HEK293 (cell line): ENCODE results near the gene CLN6.

Experiments used
- CTCF ChIA-PET: fragments of 350-600 bp; formaldehyde crosslinking; extraction: SDS; loops from one replicate; lab custom pipeline; 2021; ENCODE audit warnings: antibody characterized with exemption; lab: Yijun Ruan, JAX
- POLR2A ChIA-PET: fragments of 300-600 bp; formaldehyde crosslinking; extraction: SDS; loops from one replicate; lab custom pipeline; 2020; ENCODE audit warnings: antibody characterized with exemption, inconsistent platforms; lab: Yijun Ruan, JAX
- H3K27ac ChIP-seq: fragments of 200-500 bp; sonication (Bioruptor generic); 2 replicates; pipeline ENCODE4 v1.5.1; 2014; ENCODE audit warnings: low read depth, low read length, control low read depth, inconsistent platforms; ENCODE audit errors: extremely low read depth
- H3K36me3 ChIP-seq, 2 experiments: fragments of 200-500 bp in 1 of 2; sonication (Bioruptor generic) in 1 of 2; 1 replicate in 1 of 2; 2 replicates in 1 of 2; pipeline ENCODE4 v1.5.1; 2014 to 2017; ENCODE audit warnings: inconsistent platforms in 2 of 2, low read length in 2 of 2; ENCODE audit not compliant: control insufficient read depth in 2 of 2, insufficient read depth in 1 of 2
- H3K4me1 ChIP-seq: fragments of 200-500 bp; sonication (Bioruptor generic); 2 replicates; pipeline ENCODE4 v1.5.1; 2014; ENCODE audit warnings: mild to moderate bottlenecking, low read length, inconsistent platforms; ENCODE audit not compliant: control insufficient read depth, insufficient read depth
- H3K4me3 ChIP-seq: 2 replicates; pipeline ENCODE4 v1.5.1; 2011; ENCODE audit warnings: low read depth, mild to moderate bottlenecking, control low read depth, low read length, moderate library complexity
- H3K9me3 ChIP-seq: fragments of 200-500 bp; sonication (Bioruptor generic); 2 replicates; pipeline ENCODE4 v1.5.1; 2014; ENCODE audit warnings: low read depth, low read length, inconsistent platforms; ENCODE audit not compliant: control insufficient read depth, insufficient read depth
- EGR2 ChIP-seq: fragments of 450-650 bp; formaldehyde crosslinking; IDR thresholded peaks from 2 replicates; pipeline ENCODE4 v1.5.1; 2016; ENCODE audit warnings: low read depth, missing biosample characterization, missing genetic modification characterization
- KLF8 ChIP-seq: fragments of 450-650 bp; formaldehyde crosslinking; IDR thresholded peaks from 2 replicates; pipeline ENCODE4 v1.5.1; 2016; ENCODE audit warnings: missing biosample characterization, missing genetic modification characterization
- OSR2 ChIP-seq: fragments of 450-650 bp; formaldehyde crosslinking; IDR thresholded peaks from 2 replicates; pipeline ENCODE4 v1.5.1; 2016; ENCODE audit warnings: missing biosample characterization, missing genetic modification characterization
- PRDM1 ChIP-seq: fragments of 450-650 bp; formaldehyde crosslinking; IDR thresholded peaks from 2 replicates; pipeline ENCODE4; 2016; ENCODE audit warnings: missing biosample characterization, missing genetic modification characterization
- ZFHX2 ChIP-seq: fragments of 450-650 bp; formaldehyde crosslinking; conservative IDR thresholded peaks from 2 replicates; pipeline ENCODE4 v1.5.1; 2016; ENCODE audit warnings: missing biosample characterization, missing genetic modification characterization
- ZNF169 ChIP-seq: fragments of 450-650 bp; formaldehyde crosslinking; IDR thresholded peaks from 2 replicates; pipeline ENCODE4 v1.5.1; 2016; ENCODE audit warnings: missing biosample characterization, missing genetic modification characterization
- ZNF23 ChIP-seq: fragments of 450-650 bp; formaldehyde crosslinking; IDR thresholded peaks from 2 replicates; pipeline ENCODE4 v1.5.1; 2016; ENCODE audit warnings: missing biosample characterization, missing genetic modification characterization, borderline replicate concordance
- ZNF24 ChIP-seq: fragments of 450-650 bp; formaldehyde crosslinking; IDR thresholded peaks from 2 replicates; pipeline ENCODE4 v1.5.1; 2016; ENCODE audit warnings: missing biosample characterization, missing genetic modification characterization
- ZNF302 ChIP-seq: fragments of 450-650 bp; formaldehyde crosslinking; IDR thresholded peaks from 2 replicates; pipeline ENCODE4 v1.5.1; 2016; ENCODE audit warnings: missing biosample characterization, missing genetic modification characterization, low read depth
- ZNF529 ChIP-seq: fragments of 450-650 bp; formaldehyde crosslinking; IDR thresholded peaks from 2 replicates; pipeline ENCODE4 v1.5.1; 2017; ENCODE audit warnings: missing genetic modification characterization, missing biosample characterization; ENCODE audit not compliant: insufficient replicate concordance
- ZNF596 ChIP-seq: fragments of 450-650 bp; IDR thresholded peaks from 2 replicates; pipeline ENCODE4 v1.5.0; 2018; ENCODE audit warnings: missing biosample characterization, mild to moderate bottlenecking, missing genetic modification characterization, moderate library complexity
- ZNF629 ChIP-seq: fragments of 450-650 bp; formaldehyde crosslinking; IDR thresholded peaks from 2 replicates; pipeline ENCODE4 v1.5.1; 2017; ENCODE audit warnings: missing biosample characterization, missing genetic modification characterization
- ZNF707 ChIP-seq: fragments of 450-650 bp; formaldehyde crosslinking; IDR thresholded peaks from 2 replicates; pipeline ENCODE4 v1.5.1; 2016; ENCODE audit warnings: missing biosample characterization, missing genetic modification characterization
- ZNF830 ChIP-seq: fragments of 450-650 bp; IDR thresholded peaks from 2 replicates; pipeline ENCODE4 v1.5.0; 2018; ENCODE audit warnings: missing biosample characterization, missing genetic modification characterization, low read depth, mild to moderate bottlenecking, moderate library complexity
- ZXDB ChIP-seq: fragments of 450-650 bp; formaldehyde crosslinking; IDR thresholded peaks from 2 replicates; pipeline ENCODE4 v1.5.1; 2016; ENCODE audit warnings: missing biosample characterization, missing genetic modification characterization
- TF ChIP-seq, protein P1 (sequence below): fragments of 450-650 bp; formaldehyde crosslinking; IDR thresholded peaks from 2 replicates; pipeline ENCODE4 v1.5.1; 2016; ENCODE audit warnings: missing biosample characterization, missing genetic modification characterization, low read depth
- TF ChIP-seq, protein P2 (sequence below): fragments of 450-650 bp; formaldehyde crosslinking; IDR thresholded peaks from 2 replicates; pipeline ENCODE4 v1.5.1; 2016; ENCODE audit warnings: missing biosample characterization, missing genetic modification characterization
- TF ChIP-seq, protein P3 (sequence below): fragments of 450-650 bp; formaldehyde crosslinking; IDR thresholded peaks from 2 replicates; pipeline ENCODE4 v1.5.1; 2016; ENCODE audit warnings: missing biosample characterization, missing genetic modification characterization
- TF ChIP-seq, protein P4 (sequence below): fragments of 450-650 bp; formaldehyde crosslinking; IDR thresholded peaks from 2 replicates; pipeline ENCODE4 v1.5.1; 2016; ENCODE audit warnings: missing biosample characterization, missing genetic modification characterization
- TF ChIP-seq, protein P5 (sequence below): fragments of 450-650 bp; formaldehyde crosslinking; IDR thresholded peaks from 2 replicates; pipeline ENCODE4 v1.5.1; 2016; ENCODE audit warnings: missing biosample characterization, missing genetic modification characterization

Gene CLN6

DNA sequence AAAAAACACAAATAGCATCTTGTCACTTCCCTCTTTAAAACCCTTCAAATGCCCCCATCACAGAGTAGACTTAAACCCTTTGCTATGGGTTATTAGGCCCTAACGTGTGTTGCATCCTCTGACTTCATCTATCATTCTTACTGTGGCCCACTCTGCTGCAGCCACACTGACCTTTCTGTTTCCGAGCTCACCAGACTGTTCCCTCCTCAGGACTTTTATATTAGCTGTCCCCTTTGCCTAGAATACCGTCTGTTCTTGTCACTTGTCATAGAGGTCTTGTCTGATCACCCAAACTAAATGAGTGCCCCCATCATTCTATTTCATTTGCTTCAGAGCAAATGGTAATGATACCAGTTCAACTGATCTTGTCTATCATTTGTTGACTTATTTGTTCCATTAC lies 47.1 kb upstream of the CLN6 start (continued):
- TF ChIP-seq, protein P1, sequence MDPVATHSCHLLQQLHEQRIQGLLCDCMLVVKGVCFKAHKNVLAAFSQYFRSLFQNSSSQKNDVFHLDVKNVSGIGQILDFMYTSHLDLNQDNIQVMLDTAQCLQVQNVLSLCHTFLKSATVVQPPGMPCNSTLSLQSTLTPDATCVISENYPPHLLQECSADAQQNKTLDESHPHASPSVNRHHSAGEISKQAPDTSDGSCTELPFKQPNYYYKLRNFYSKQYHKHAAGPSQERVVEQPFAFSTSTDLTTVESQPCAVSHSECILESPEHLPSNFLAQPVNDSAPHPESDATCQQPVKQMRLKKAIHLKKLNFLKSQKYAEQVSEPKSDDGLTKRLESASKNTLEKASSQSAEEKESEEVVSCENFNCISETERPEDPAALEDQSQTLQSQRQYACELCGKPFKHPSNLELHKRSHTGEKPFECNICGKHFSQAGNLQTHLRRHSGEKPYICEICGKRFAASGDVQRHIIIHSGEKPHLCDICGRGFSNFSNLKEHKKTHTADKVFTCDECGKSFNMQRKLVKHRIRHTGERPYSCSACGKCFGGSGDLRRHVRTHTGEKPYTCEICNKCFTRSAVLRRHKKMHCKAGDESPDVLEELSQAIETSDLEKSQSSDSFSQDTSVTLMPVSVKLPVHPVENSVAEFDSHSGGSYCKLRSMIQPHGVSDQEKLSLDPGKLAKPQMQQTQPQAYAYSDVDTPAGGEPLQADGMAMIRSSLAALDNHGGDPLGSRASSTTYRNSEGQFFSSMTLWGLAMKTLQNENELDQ (tag by site-specific recombination): no peak

DNA sequence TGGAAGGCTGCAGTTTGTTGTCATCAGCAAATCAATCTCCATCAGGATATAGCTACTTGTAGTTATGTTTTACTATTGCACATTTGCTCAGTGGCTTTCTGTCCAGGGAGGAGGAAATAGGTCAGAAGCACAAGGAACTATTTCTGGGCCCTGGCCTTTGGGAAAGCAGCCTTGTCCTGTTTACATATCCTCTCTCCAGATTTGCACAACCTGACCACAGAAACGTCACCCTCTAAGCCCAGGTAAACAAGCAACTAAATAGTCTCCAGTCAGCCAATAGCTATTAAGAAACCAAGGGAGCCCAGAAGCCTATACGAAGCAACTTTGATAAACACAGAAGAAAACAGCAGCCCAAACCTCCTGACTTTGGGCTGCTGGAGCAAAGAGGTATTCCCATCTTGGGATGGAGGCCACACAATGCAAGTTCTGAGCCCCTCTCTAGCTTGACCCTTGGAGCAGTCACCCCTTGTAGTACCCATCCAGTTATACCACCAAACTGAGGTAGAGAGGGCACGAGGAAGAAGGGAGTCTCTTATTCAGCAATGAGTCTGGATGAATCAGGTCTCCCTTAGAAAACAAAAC lies 45.7 kb upstream of the CLN6 start:
- CTCF ChIA-PET: interaction anchor here (0.7 to 3.8 kb wide), 4 partner anchors 22 to 275 kb away, joined by 3 to 19 read pairs (median 6); no protein-coding TSS in a partner anchor
- POLR2A ChIA-PET: no interaction called here
- Histone ChIP-seq H3K9me3 (no peaks in the 10 kb centered on the region), H3K4me3 (no peak overlapping the region), H3K36me3 (peaks cover 0 to 7% of the 10 kb centered on the region in 2 experiments; a peak in 1 of 3 replicates), H3K4me1 (peaks cover 14% of the 10 kb centered on the region), H3K27ac (no peak overlapping the region)
- 0 out of 2 replicates have a peak, but pooled peaks have one; percentile 15 for TF ChIP-seq OSR2
- TF ChIP-seq ZNF23 (tag by site-specific recombination): no peak
- TF ChIP-seq ZNF830 (tag by site-specific recombination): no peak
- TF ChIP-seq KLF8: 0 out of 2 replicates have a peak, but pooled peaks have one; percentile 20

DNA sequence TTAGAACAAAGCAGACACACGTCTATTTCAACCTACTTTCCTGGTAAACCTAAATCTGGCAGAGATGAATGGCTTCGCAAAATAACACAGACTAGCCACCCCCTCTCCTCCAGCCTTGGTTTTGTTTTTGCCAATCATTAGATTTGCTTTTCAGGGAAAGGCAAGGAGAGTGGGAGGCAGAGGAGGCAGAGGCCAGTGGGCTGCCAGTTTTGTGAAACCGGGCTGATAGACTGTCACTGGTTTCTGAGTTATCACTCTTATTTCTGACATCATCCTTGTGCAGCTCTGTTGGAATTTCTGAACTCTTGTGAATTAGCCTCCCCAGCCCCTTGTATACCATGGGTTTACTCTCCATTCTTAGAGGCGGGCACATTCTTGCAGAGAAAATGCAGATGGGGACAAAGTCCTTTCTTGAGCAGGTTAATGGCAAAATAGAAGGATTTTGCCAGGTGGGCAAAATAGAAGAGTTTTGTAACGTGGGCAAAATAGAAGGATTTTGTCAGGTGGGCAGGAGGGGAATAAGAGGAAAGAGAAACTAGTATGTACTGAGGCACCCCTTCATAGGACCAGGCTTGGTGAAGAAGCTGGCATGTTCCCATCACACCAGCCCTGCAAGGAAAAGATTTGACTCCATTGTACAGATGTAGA lies 44.8 kb upstream of the CLN6 start:
- no peaks in the 10 kb centered on the region for H3K9me3 ChIP-seq
- CTCF ChIA-PET: interaction anchor here (0.6 to 3.8 kb wide), 4 partner anchors 21 to 438 kb away, joined by 3 to 21 read pairs (median 12); no protein-coding TSS in a partner anchor
- H3K4me3 ChIP-seq: no peak overlapping the region
- H3K4me1 ChIP-seq: peaks cover 11% of the 10 kb centered on the region
- TF ChIP-seq EGR2 (tag by site-specific recombination): peak; percentile 96
- no peak for TF ChIP-seq ZNF629 (tag by site-specific recombination)
- TF ChIP-seq ZFHX2 (tag by site-specific recombination): peak; percentile 96
- TF ChIP-seq PRDM1 (tag by site-specific recombination): peak; percentile 61
- TF ChIP-seq ZNF169: no peak
- TF ChIP-seq, all 188 proteins: peak for 3
- POLR2A ChIA-PET: no interaction called here
- H3K36me3 ChIP-seq: peaks cover 0 to 4% of the 10 kb centered on the region in 2 experiments; a peak in 1 of 3 replicates
- no peak overlapping the region for H3K27ac ChIP-seq

DNA sequence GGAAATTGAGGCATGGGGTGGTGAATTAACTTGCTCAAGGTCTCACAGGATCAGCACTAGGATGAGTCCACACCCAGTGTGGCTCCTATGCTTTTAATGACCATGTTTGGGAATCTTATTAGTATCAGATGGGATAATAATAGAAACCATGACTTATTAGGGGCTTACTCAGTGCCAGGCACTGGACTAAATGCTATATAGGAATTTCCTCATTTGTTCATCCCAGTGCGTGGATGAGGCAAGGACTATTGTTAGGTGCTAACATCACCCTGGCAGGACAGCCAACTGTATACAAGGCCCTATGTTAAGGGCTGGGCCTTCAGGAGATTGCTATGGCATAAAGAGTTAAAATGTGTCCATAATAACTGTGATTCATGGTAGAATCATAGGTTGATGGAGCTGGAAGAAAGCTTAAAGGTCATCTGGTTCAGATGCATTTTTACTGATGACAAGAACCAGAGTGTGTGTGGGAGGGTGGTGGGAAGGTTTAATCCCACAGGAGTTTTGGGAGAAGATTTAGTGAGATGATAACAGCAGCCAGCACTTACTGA lies 43.3 kb upstream of the CLN6 start:
- H3K36me3 ChIP-seq: no peaks in the 10 kb centered on the region
- H3K4me3 ChIP-seq: no peak overlapping the region
- CTCF ChIA-PET: interaction anchor here (0.6 to 2.7 kb wide), 3 partner anchors 20 to 34 kb away, joined by 3 to 21 read pairs (median 3); no protein-coding TSS in a partner anchor
- peaks cover 11% of the 10 kb centered on the region for H3K4me1 ChIP-seq
- H3K9me3 ChIP-seq: no peaks in the 10 kb centered on the region
- POLR2A ChIA-PET: no interaction called here
- H3K27ac ChIP-seq: no peak overlapping the region
- TF ChIP-seq ZNF529 (tag by site-specific recombination) (no peak), ZNF302 (tag by site-specific recombination) (no peak), ZXDB (tag by site-specific recombination) (no peak), ZNF707 (no peak), ZNF24 (no peak), ZNF596 (tag by site-specific recombination) (no peak)
- TF ChIP-seq, protein P2, sequence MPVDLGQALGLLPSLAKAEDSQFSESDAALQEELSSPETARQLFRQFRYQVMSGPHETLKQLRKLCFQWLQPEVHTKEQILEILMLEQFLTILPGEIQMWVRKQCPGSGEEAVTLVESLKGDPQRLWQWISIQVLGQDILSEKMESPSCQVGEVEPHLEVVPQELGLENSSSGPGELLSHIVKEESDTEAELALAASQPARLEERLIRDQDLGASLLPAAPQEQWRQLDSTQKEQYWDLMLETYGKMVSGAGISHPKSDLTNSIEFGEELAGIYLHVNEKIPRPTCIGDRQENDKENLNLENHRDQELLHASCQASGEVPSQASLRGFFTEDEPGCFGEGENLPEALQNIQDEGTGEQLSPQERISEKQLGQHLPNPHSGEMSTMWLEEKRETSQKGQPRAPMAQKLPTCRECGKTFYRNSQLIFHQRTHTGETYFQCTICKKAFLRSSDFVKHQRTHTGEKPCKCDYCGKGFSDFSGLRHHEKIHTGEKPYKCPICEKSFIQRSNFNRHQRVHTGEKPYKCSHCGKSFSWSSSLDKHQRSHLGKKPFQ (tag by site-specific recombination): no peak
- TF ChIP-seq, protein P3, sequence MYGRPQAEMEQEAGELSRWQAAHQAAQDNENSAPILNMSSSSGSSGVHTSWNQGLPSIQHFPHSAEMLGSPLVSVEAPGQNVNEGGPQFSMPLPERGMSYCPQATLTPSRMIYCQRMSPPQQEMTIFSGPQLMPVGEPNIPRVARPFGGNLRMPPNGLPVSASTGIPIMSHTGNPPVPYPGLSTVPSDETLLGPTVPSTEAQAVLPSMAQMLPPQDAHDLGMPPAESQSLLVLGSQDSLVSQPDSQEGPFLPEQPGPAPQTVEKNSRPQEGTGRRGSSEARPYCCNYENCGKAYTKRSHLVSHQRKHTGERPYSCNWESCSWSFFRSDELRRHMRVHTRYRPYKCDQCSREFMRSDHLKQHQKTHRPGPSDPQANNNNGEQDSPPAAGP (tag by site-specific recombination): peak; percentile 45; the same call in 1 of the 2 replicates
- TF ChIP-seq, protein P4, sequence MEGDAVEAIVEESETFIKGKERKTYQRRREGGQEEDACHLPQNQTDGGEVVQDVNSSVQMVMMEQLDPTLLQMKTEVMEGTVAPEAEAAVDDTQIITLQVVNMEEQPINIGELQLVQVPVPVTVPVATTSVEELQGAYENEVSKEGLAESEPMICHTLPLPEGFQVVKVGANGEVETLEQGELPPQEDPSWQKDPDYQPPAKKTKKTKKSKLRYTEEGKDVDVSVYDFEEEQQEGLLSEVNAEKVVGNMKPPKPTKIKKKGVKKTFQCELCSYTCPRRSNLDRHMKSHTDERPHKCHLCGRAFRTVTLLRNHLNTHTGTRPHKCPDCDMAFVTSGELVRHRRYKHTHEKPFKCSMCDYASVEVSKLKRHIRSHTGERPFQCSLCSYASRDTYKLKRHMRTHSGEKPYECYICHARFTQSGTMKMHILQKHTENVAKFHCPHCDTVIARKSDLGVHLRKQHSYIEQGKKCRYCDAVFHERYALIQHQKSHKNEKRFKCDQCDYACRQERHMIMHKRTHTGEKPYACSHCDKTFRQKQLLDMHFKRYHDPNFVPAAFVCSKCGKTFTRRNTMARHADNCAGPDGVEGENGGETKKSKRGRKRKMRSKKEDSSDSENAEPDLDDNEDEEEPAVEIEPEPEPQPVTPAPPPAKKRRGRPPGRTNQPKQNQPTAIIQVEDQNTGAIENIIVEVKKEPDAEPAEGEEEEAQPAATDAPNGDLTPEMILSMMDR (tag by site-specific recombination): no peak
- TF ChIP-seq, protein P5, sequence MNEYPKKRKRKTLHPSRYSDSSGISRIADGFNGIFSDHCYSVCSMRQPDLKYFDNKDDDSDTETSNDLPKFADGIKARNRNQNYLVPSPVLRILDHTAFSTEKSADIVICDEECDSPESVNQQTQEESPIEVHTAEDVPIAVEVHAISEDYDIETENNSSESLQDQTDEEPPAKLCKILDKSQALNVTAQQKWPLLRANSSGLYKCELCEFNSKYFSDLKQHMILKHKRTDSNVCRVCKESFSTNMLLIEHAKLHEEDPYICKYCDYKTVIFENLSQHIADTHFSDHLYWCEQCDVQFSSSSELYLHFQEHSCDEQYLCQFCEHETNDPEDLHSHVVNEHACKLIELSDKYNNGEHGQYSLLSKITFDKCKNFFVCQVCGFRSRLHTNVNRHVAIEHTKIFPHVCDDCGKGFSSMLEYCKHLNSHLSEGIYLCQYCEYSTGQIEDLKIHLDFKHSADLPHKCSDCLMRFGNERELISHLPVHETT (tag by site-specific recombination): 0 out of 2 replicates have a peak, but pooled peaks have one; percentile 44
